ENCODE results near the gene CMC2.
A peak's percentile ranks its signal among the peaks of the same experiment; 100 is the strongest.

The CMC2 gene

GRCh38 chr16:81003610-81004460 lies 2.9 kb downstream of the CMC2 start:
- POLR2A ChIA-PET, result interaction anchor here (1.5 kb wide), 1 partner anchor 32 kb away, joined by 4 read pairs; the partner anchor contains the start of gene ATMIN
- no peak for TF ChIP-seq BHLHE40 (IDR thresholded peaks at IDR 0.05; ENCODE audit: borderline replicate concordance)
- no peak for TF ChIP-seq TARDBP (IDR thresholded peaks at IDR 0.05)
- no peak for TF ChIP-seq PKNOX1 (IDR thresholded peaks at IDR 0.05)
- TF ChIP-seq ELF4 (IDR thresholded peaks at IDR 0.05), result no peak
- TF ChIP-seq NFRKB (IDR thresholded peaks at IDR 0.05), result no peak
- no peak for TF ChIP-seq L3MBTL2 (conservative IDR thresholded peaks at IDR 0.05)
- no peak for TF ChIP-seq CTBP1 (IDR thresholded peaks at IDR 0.05; ENCODE audit: borderline replicate concordance)
- TF ChIP-seq SP1 (IDR thresholded peaks at IDR 0.05), result no peak
- no peak for TF ChIP-seq ARNT (IDR thresholded peaks at IDR 0.05)
- no peak for TF ChIP-seq ZNF384 (IDR thresholded peaks at IDR 0.05)
- no peak for DNase-seq (ENCODE audit: extremely low spot score)
- CTCF ChIA-PET, result interaction anchor here (0.6 to 1.6 kb wide), 7 partner anchors 11 to 869 kb away, joined by 4 to 9 read pairs (median 4); no protein-coding TSS in a partner anchor

- ChIA-PET POLR2A (no interaction called here), CTCF (interaction anchor here (0.6 to 1.0 kb wide), 2 partner anchors 12 to 870 kb away, joined by 3 to 9 read pairs; no protein-coding TSS in a partner anchor)
- no peak for TF ChIP-seq SP1 (IDR thresholded peaks at IDR 0.05)
- TF ChIP-seq PKNOX1 (IDR thresholded peaks at IDR 0.05), result no peak
- no peak for TF ChIP-seq ZNF384 (IDR thresholded peaks at IDR 0.05)
- TF ChIP-seq CTBP1 (IDR thresholded peaks at IDR 0.05; ENCODE audit: borderline replicate concordance), result no peak
- TF ChIP-seq L3MBTL2 (conservative IDR thresholded peaks at IDR 0.05), result no peak
- no peak for DNase-seq (ENCODE audit: extremely low spot score)
Observed at GRCh38 chr16:81003064-81003463, 3.6 kb downstream of the CMC2 start.

GRCh38 chr16:81001330-81001729 lies 5.4 kb downstream of the CMC2 start:
- ChIA-PET CTCF (no interaction called here), POLR2A (interaction anchor here (0.6 kb wide), 1 partner anchor 1438 kb away, joined by 3 read pairs; no protein-coding TSS in a partner anchor)
- TF ChIP-seq LEF1 (IDR thresholded peaks at IDR 0.05; ENCODE audit: borderline replicate concordance) (no peak), PKNOX1 (IDR thresholded peaks at IDR 0.05) (peak; percentile 60)
- no peak for DNase-seq (ENCODE audit: extremely low spot score)

GRCh38 chr16:81000873-81001272 lies 5.8 kb downstream of the CMC2 start:
- TF ChIP-seq FOXK2 (IDR thresholded peaks at IDR 0.05) (no peak), FOXM1 (IDR thresholded peaks at IDR 0.05; ENCODE audit: borderline replicate concordance) (no peak), ELF4 (IDR thresholded peaks at IDR 0.05) (no peak), CTBP1 (IDR thresholded peaks at IDR 0.05; ENCODE audit: borderline replicate concordance) (no peak), PKNOX1 (IDR thresholded peaks at IDR 0.05) (no peak), NFRKB (IDR thresholded peaks at IDR 0.05) (no peak), L3MBTL2 (conservative IDR thresholded peaks at IDR 0.05) (no peak), ARNT (IDR thresholded peaks at IDR 0.05) (no peak), TARDBP (IDR thresholded peaks at IDR 0.05) (no peak), LEF1 (IDR thresholded peaks at IDR 0.05; ENCODE audit: borderline replicate concordance) (no peak), HDGF (IDR thresholded peaks at IDR 0.05; ENCODE audit: borderline replicate concordance) (no peak), ZNF384 (IDR thresholded peaks at IDR 0.05) (no peak), SP1 (IDR thresholded peaks at IDR 0.05) (no peak), SUZ12 (IDR thresholded peaks at IDR 0.05) (no peak)
- DNase-seq (ENCODE audit: extremely low spot score), result no peak
- CTCF ChIA-PET, result no interaction called here
- POLR2A ChIA-PET, result no interaction called here

- no peak for DNase-seq (ENCODE audit: extremely low spot score)
- TF ChIP-seq BHLHE40 (IDR thresholded peaks at IDR 0.05; ENCODE audit: borderline replicate concordance) (no peak), ZNF384 (IDR thresholded peaks at IDR 0.05) (0 out of 2 replicates have a peak, but pooled peaks have one; percentile 37)
- POLR2A ChIA-PET, result interaction anchor here (2.5 kb wide), 1 partner anchor 9 kb away, joined by 10 read pairs; the partner anchor contains the start of genes CENPN and CMC2
- CTCF ChIA-PET, result interaction anchor here (0.6 to 0.7 kb wide), 2 partner anchors 9 to 79 kb away, joined by 3 read pairs; partner anchors contain the start of genes C16orf46 and CENPN
Observed at GRCh38 chr16:80997964-80998620, 8.6 kb downstream of the CMC2 start.
